Activated CD4-positive, alpha-beta memory T cell treated with anti-CD3 and anti-CD28 coated beads for 36 hours (primary cell): Measurements from ENCODE around the gene CDH23. TPM values are rescaled to one million over a fixed set of nuclear protein-coding genes. Genes with fewer than 3 reads are reported as not detected.

Experiments used
- CTCF ChIA-PET: fragments of 350-600 bp; sonication (Branson Sonifier 250); formaldehyde crosslinking; loops from one replicate; lab custom pipeline; 2021; ENCODE audit warnings: antibody characterized with exemption, inconsistent platforms; lab: Charles Lee
- POLR2A ChIA-PET: fragments of 350-600 bp; sonication (Branson Sonifier 250); formaldehyde crosslinking; loops from one replicate; lab custom pipeline; 2021; ENCODE audit warnings: antibody characterized with exemption; lab: Charles Lee
- DNase-seq: peaks from one replicate; pipeline ENCODE4 v3.0.0-alpha.2; 2020
- H3K27ac Mint-ChIP-seq: one replicate; pipeline ENCODE4 v1.8.0; 2021; ENCODE audit warnings: mixed read lengths
- H3K27me3 Mint-ChIP-seq: one replicate; pipeline ENCODE4 v1.8.0; 2021; ENCODE audit warnings: mixed read lengths
- H3K36me3 Mint-ChIP-seq: one replicate; pipeline ENCODE4 v1.8.0; 2021; ENCODE audit warnings: mixed read lengths
- H3K4me1 Mint-ChIP-seq: one replicate; pipeline ENCODE4 v1.8.0; 2021; ENCODE audit warnings: low read depth, mixed read lengths
- H3K4me3 Mint-ChIP-seq: one replicate; pipeline ENCODE4 v1.8.0; 2021; ENCODE audit warnings: mild to moderate bottlenecking, mixed read lengths
- H3K9me3 Mint-ChIP-seq: one replicate; pipeline ENCODE4 v1.8.0; 2021; ENCODE audit warnings: mixed read lengths
- intact Hi-C: fragments of 100-400 bp; cut with micrococcal nuclease; formaldehyde crosslinking; loops from one replicate; pipeline ENCODE4 v1.15.1; 2023
- total RNA-seq, 2 experiments: library from RNA; stranded (reverse); gene quantifications; one replicate each; pipeline ENCODE4 v1.2.3, GENCODE V29; 2021

The CDH23 gene
- total RNA-seq, 2 experiments from 2014 or later = 2.6 TPM

DNA sequence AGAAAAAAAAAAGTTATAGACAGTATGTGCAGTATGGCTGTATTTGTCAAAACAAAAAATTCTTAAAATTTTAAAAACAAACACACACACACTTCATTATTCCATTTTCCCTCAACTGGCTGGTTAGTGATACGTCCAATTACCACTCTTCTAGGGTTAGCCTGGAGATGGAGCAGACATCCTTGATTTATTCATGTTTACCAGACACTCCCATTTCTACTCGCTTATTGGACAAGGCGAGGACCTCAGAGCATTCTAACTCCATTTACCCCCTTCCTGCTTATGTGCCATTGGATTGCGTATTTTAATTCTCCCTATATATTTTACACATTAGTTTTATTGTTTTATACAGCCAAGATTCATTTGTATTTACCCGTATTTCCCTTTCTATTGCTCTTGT lies 8.5 kb upstream of the CDH23 start:
- ChIA-PET POLR2A (no interaction called here), CTCF (interaction anchor here (0.6 to 1.7 kb wide), 3 partner anchors 66 to 182 kb away, joined by 3 to 5 read pairs (median 3); no protein-coding TSS in a partner anchor)
- Mint-ChIP-seq H3K27ac (no peak overlapping the region), H3K4me1 (no peaks in the 10 kb centered on the region), H3K36me3 (no peaks in the 10 kb centered on the region), H3K9me3 (no peaks in the 10 kb centered on the region), H3K4me3 (no peak overlapping the region), H3K27me3 (peaks cover 6% of the 10 kb centered on the region)
- intact Hi-C loops = loop anchor here (10.0 kb wide), 1 partner anchor 507 kb away; no protein-coding TSS in a partner anchor
- no peak for DNase-seq

DNA sequence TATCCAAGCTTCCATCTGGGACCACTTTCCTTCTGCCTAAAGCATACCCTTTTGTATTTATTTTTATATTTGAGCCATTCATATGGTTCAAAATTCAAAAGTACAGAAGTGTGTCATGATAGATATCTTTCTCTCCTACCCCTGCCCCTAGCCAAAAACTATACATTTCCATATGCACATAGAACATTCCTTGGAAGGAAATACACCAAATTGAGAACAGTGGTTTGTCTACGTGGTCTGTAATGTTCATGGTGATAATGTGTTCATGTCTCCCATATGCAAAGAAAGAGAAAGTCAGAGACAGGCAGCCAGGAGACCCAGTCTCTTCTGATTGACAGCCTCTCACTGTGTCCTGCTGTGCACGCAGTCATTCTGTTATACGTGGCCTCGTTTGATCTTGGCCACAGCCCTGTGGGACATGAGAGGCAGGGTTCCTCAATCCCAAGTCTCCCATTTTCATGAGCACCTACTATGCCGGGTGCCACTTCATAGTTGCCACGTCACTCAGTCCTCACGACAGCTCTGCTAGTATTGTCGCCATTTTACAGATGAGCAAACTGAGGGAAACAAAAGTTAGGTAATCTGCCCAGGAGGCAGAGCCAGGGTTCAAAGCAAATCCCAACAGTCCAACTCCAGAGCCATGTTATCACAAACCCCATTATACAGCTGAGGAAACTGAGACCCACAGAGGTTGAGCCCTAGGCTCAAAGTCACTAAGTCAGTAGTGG lies 8.0 kb upstream of the CDH23 start:
- no peaks in the 10 kb centered on the region for H3K9me3 Mint-ChIP-seq
- H3K27ac Mint-ChIP-seq = no peak overlapping the region
- ChIA-PET CTCF (interaction anchor here (0.6 to 1.7 kb wide), 2 partner anchors 66 to 182 kb away, joined by 3 to 5 read pairs; no protein-coding TSS in a partner anchor), POLR2A (no interaction called here)
- H3K4me3 Mint-ChIP-seq = no peak overlapping the region
- intact Hi-C loops = loop anchor here (10.0 kb wide), 1 partner anchor 506 kb away; no protein-coding TSS in a partner anchor
- H3K27me3 Mint-ChIP-seq = peaks cover 6% of the 10 kb centered on the region
- H3K36me3 Mint-ChIP-seq = no peaks in the 10 kb centered on the region
- no peaks in the 10 kb centered on the region for H3K4me1 Mint-ChIP-seq
- no peak for DNase-seq

DNA sequence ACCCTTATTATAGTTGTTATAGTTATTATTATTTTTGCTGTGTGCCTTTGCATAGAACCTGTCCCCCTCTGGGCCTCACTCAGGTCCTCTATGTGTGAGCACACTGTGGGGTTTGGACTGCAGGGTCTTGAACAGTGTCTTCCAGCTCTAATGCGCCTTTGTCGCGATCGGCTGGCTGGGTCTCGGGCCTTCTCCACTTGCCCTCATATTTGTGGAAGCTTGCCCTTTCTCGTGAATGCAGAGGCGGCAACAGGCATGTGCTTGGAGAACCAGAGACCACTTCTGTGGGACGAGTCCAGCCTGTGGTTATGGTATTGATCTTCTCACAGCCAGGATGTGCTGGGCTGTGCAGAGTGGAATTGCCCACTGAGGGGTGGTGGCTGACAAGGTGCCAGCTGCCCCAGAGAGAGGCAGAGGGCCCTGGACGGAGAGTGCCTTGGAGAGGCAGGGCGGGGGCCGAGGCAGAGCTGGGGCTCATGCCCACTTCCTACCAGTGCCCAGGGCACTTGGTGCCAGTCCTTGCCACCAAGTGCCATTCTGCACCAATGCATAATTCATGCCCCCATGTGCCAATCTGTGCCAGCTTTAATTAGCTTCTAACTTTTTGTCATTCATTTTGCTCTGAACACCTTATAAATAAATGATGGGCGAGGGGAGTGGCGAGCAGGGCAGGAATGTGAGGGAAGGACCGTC lies 6.8 kb upstream of the CDH23 start:
- intact Hi-C loops = loop anchor here (10.0 kb wide), 1 partner anchor 505 kb away; no protein-coding TSS in a partner anchor
- Mint-ChIP-seq H3K9me3 (no peaks in the 10 kb centered on the region), H3K4me3 (no peak overlapping the region), H3K27me3 (peaks cover 11% of the 10 kb centered on the region), H3K4me1 (no peaks in the 10 kb centered on the region), H3K27ac (no peak overlapping the region), H3K36me3 (no peaks in the 10 kb centered on the region)
- POLR2A ChIA-PET = no interaction called here
- CTCF ChIA-PET = interaction anchor here (0.9 to 1.3 kb wide), 2 partner anchors 180 to 318 kb away, joined by 3 read pairs; no protein-coding TSS in a partner anchor
- DNase-seq = no peak

DNA sequence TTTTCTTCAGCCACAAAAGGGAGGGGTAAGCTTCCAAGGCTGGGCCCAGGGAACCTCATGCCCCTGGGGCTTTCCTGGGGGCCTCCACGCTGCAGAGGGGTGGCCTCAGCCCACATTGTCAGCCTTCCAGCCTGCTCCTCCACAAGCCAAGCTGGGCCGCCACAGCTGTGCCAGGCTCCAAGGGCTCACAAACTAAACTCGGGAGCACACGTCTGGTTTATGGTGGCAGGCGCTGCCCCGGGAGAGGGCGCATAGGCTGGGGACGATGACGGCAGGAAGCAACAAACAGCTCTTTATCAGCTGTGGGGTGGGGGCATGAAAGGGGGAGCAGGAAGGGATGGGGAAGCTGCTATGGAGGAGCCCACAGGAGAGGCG lies 6.3 kb upstream of the CDH23 start:
- CTCF ChIA-PET = interaction anchor here (1.3 kb wide), 1 partner anchor 179 kb away, joined by 3 read pairs; no protein-coding TSS in a partner anchor
- Mint-ChIP-seq H3K27ac (no peak overlapping the region), H3K4me1 (no peaks in the 10 kb centered on the region), H3K36me3 (no peaks in the 10 kb centered on the region), H3K9me3 (no peaks in the 10 kb centered on the region), H3K4me3 (no peak overlapping the region), H3K27me3 (peaks cover 15% of the 10 kb centered on the region)
- POLR2A ChIA-PET = no interaction called here
- intact Hi-C loops = no loop called here
- DNase-seq = no peak

DNA sequence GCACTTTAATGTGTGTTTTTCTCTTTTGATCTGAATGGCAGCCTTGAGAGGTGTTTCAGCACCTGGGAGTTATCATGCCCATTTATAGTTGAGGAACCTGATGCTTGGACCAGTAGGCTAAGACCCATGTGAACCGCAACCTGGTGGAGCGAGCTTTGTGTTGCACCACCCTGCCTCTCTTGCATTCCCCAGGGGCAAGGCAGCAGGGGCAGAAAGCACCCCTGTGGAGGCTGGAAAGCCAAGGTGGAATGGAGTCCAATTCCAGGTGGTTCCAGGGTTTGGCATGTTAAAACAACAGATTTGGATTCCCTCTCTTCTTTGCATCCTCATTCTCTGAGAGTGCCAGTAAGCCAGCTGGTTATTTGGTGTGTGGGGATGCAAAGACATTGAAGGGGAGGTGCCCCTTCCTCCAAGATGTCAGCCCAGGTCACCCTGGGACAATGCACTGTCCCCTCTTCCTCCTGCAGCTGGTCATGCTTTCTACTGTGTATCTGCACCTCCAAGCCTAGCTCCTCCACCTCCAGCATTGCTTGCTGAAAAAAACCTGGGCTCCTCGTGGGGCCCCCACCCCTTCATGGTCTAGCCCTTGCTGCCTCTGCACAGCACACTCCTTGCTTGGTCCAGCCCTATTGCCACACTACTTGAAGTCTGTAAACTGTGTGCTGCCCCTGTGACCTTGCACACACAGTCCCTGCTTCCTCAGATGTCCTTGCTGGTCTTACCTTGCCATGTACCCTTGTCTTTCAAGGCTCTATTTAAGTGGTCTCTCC lies 5.6 kb upstream of the CDH23 start:
- H3K27me3 Mint-ChIP-seq = peaks cover 21% of the 10 kb centered on the region
- intact Hi-C loops = no loop called here
- CTCF ChIA-PET = interaction anchor here (1.3 kb wide), 1 partner anchor 179 kb away, joined by 3 read pairs; no protein-coding TSS in a partner anchor

DNA sequence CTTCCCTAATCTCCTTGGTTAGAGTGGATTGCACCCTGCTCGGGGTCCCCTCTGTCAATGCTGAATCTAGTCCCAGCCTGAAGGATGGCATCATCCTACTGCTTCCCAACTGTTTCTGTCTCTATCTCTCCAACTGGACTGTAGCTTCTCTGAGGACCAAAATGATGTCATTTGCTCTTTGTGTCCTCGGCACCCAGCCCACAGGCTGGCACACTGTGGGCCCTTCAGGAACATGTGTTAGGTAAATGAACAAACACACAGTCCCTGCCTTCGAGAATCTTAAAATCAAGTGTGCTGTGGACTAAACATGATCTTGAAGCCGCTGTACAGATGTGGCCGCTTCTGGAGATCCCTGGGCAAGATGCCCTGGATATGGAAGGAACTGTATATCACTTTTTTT lies 5.0 kb upstream of the CDH23 start:
- no peak overlapping the region for H3K27ac Mint-ChIP-seq
- ChIA-PET CTCF (no interaction called here), POLR2A (no interaction called here)
- intact Hi-C loops = no loop called here
- no peak overlapping the region for H3K4me3 Mint-ChIP-seq
- DNase-seq = no peak
- peaks cover 22% of the 10 kb centered on the region for H3K27me3 Mint-ChIP-seq
- H3K9me3 Mint-ChIP-seq = no peaks in the 10 kb centered on the region
- no peaks in the 10 kb centered on the region for H3K36me3 Mint-ChIP-seq
- H3K4me1 Mint-ChIP-seq = no peaks in the 10 kb centered on the region

More for the DNA sequence above, 5.6 kb upstream of the CDH23 start:
- H3K4me1 Mint-ChIP-seq = no peaks in the 10 kb centered on the region
- no peaks in the 10 kb centered on the region for H3K9me3 Mint-ChIP-seq
- DNase-seq = no peak
- POLR2A ChIA-PET = no interaction called here
- no peaks in the 10 kb centered on the region for H3K36me3 Mint-ChIP-seq
- no peak overlapping the region for H3K27ac Mint-ChIP-seq
- no peak overlapping the region for H3K4me3 Mint-ChIP-seq

DNA sequence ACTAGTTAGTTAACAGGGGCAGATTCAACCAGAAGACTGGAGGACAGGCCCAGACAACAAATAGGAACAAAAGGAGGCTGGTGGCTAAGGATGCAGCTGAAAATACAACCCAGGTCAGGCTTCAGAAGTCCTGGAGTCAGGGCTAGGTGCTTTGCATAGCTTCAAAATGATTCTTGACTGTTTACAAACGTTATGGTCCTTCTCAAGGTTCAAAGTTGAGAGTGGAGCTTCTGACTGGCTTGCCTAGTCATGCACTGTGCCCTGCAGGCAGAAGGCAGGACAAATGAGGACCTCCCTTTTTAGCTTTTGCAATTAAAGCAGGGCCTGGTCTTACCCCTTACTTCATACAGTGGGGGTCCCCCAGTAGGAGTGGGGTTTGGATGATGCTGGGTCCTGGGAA lies 4.4 kb upstream of the CDH23 start:
- Mint-ChIP-seq H3K4me3 (no peak overlapping the region), H3K27me3 (peaks cover 22% of the 10 kb centered on the region), H3K27ac (no peak overlapping the region), H3K36me3 (no peaks in the 10 kb centered on the region), H3K9me3 (no peaks in the 10 kb centered on the region), H3K4me1 (no peaks in the 10 kb centered on the region)
- CTCF ChIA-PET = interaction anchor here (0.6 to 2.6 kb wide), 2 partner anchors 8 to 184 kb away, joined by 3 to 10 read pairs; no protein-coding TSS in a partner anchor
- intact Hi-C loops = no loop called here
- POLR2A ChIA-PET = no interaction called here
- no peak for DNase-seq

DNA sequence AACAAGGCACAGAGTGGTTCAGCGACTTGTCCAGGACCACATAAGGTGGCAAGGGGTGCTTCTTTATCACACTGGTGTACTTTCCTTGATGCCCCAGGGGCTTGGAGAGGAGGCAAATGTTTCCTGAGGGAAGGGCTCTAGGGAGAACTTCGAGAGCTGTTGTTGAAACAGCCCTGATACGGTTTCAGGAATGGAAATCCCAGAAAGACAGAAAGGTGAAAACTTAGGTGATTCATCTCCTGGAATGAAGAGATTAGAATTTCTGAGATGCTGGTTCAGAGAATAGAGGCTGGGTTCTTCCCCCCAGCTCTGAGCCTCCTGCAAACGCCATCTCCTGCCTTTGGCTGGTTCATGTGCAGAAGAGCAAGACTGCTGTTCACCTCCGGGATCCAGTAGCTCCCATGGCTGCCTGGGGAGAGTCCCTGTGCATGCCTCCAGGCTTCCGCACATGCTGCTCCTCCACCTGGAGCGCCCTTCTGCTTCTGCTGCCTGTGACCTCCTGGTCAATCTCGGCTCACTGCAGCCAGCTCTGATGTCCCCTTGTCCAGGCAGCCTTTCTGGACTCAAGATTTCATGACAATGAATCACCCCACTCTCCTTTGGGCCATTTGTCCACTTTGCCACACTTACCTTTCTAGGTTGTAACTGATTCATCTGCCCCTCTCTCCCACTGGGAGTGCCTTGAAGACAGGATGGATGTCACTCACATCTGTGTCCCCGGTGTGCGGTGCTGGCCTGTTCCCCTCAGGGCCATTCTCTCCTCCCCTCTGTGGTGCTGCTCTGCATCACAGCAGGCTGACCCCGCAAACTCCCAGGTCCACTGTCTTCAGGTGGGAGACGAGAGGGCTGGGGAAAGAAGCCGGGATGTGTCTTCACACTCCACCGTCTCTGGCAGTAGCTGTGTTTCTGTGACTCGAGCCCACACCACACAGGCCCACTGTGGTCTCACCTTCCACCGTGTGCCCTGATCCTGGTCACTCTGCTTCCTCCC lies 3.6 kb upstream of the CDH23 start:
- POLR2A ChIA-PET = no interaction called here

DNA sequence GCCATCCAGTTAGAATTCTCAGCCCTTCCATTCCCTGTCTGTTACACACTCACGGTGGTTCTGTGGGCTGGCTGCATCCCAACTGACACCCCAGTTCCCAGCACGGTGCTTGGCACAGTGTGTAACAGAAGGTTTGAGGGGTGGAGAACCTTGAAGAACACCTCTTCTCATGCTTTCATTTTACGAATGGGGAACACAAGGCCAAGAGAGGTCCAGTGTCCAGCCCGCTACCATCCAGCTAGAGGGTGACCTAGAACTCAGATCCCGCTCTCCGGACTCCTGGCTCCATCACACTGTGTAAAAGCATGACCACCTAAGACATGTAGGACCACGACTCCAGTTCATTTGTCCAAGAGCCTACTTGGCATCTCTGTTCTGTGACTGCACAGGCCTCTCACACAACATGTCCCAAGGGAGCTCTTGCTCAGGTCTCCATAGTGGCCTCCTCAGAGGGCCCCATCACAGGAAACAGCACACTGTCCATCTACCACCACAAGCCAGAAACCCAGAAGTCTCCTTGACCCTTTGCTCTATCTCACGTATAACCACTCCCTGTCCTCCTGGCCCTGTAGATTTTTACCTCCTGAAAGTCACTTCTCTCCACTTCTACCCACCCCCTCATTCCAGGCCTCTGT lies 2.8 kb upstream of the CDH23 start:
- ChIA-PET POLR2A (no interaction called here), CTCF (interaction anchor here (1.5 to 6.5 kb wide), 3 partner anchors 9 to 175 kb away, joined by 4 to 50 read pairs (median 10); no protein-coding TSS in a partner anchor)
- intact Hi-C loops = no loop called here
- no peak overlapping the region for H3K27ac Mint-ChIP-seq
- no peak for DNase-seq
- no peak overlapping the region for H3K4me3 Mint-ChIP-seq
- H3K36me3 Mint-ChIP-seq = no peaks in the 10 kb centered on the region
- H3K4me1 Mint-ChIP-seq = peaks cover 7% of the 10 kb centered on the region
- peaks cover 37% of the 10 kb centered on the region for H3K27me3 Mint-ChIP-seq
- H3K9me3 Mint-ChIP-seq = no peaks in the 10 kb centered on the region

More for the DNA sequence above, 3.6 kb upstream of the CDH23 start:
- CTCF ChIA-PET = interaction anchor here (0.6 to 6.5 kb wide), 3 partner anchors 9 to 183 kb away, joined by 3 to 50 read pairs (median 10); no protein-coding TSS in a partner anchor
- Mint-ChIP-seq H3K27ac (no peak overlapping the region), H3K4me1 (peaks cover 5% of the 10 kb centered on the region), H3K4me3 (no peak overlapping the region), H3K9me3 (no peaks in the 10 kb centered on the region), H3K27me3 (peaks cover 29% of the 10 kb centered on the region), H3K36me3 (no peaks in the 10 kb centered on the region)
- DNase-seq = no peak
- intact Hi-C loops = no loop called here

DNA sequence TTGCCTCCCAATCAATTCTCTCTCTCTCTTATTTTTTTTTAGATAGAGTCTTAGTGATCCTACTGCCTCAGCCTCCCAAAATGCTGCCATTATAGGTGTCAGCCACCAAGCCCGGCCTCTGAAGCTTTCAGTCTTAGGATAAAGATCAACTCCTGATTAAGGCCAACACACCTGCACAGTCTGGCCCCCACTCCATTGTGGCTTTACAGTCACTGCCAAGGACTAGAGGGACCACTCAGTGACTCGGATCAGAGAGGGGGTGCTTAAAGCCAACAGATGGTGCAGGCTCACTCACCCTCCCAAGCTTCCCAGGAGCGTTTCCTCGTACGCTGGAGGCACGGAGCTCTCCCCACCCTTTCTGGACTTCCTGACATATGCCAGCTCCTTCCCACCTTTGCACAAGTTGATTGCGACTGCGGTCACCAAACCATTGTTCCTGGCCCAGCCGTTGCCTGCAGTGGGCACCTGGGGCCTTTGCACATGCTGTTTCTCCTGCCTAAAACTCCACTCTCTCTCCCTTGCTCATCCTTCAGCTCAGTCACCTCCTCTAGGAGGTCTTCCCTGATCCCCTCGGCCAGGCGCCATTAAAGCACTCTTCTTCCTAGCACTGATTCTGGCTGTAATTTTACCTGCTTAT lies 1.7 kb upstream of the CDH23 start:
- Mint-ChIP-seq H3K27ac (no peak overlapping the region), H3K4me1 (peaks cover 7% of the 10 kb centered on the region), H3K9me3 (no peaks in the 10 kb centered on the region), H3K27me3 (peaks cover 46% of the 10 kb centered on the region), H3K36me3 (no peaks in the 10 kb centered on the region), H3K4me3 (no peak overlapping the region)
- POLR2A ChIA-PET = interaction anchor here (0.6 kb wide), 1 partner anchor 1373 kb away, joined by 3 read pairs; no protein-coding TSS in a partner anchor
- intact Hi-C loops = loop anchor here (5.0 kb wide), 1 partner anchor 312 kb away; no protein-coding TSS in a partner anchor
- CTCF ChIA-PET = interaction anchor here (0.6 to 6.5 kb wide), 11 partner anchors 10 to 416 kb away, joined by 3 to 50 read pairs (median 3); no protein-coding TSS in a partner anchor
- DNase-seq = no peak
